Nephron (organoid): ENCODE results near the gene ABHD12.

Experiments used
- H3K27ac Mint-ChIP-seq, 3 experiments: 2 replicates each; pipeline ENCODE4 v1.8.0; 2020; ENCODE audit warnings: mixed read lengths in 3 of 3, mild to moderate bottlenecking in 2 of 3, moderate library complexity in 1 of 3
- H3K27me3 Mint-ChIP-seq: 2 replicates; pipeline ENCODE4 v1.8.0; 2021; ENCODE audit warnings: low read depth, mild to moderate bottlenecking, moderate library complexity, mixed read lengths
- H3K36me3 Mint-ChIP-seq: 2 replicates; pipeline ENCODE4 v1.8.0; 2020; ENCODE audit warnings: low read depth, mixed read lengths
- H3K4me1 Mint-ChIP-seq: 2 replicates; pipeline ENCODE4 v1.8.0; 2020; ENCODE audit warnings: mixed read lengths
- H3K4me3 Mint-ChIP-seq, 3 experiments: 2 replicates each; pipeline ENCODE4 v1.8.0; 2020; ENCODE audit warnings: mild to moderate bottlenecking in 3 of 3, mixed read lengths in 3 of 3, moderate library complexity in 2 of 3
- H3K9me3 Mint-ChIP-seq: 2 replicates; pipeline ENCODE4 v1.8.0; 2020; ENCODE audit warnings: mixed read lengths
- TF ChIP-seq, protein P1 (sequence below), 3 experiments: fragments of 200-600 bp; sonication (generic); IDR thresholded peaks; one replicate each; pipeline ENCODE4 v1.5.0; 2021; ENCODE audit warnings: antibody characterized with exemption in 3 of 3; ENCODE audit not compliant: unreplicated experiment in 3 of 3

Gene ABHD12

DNA sequence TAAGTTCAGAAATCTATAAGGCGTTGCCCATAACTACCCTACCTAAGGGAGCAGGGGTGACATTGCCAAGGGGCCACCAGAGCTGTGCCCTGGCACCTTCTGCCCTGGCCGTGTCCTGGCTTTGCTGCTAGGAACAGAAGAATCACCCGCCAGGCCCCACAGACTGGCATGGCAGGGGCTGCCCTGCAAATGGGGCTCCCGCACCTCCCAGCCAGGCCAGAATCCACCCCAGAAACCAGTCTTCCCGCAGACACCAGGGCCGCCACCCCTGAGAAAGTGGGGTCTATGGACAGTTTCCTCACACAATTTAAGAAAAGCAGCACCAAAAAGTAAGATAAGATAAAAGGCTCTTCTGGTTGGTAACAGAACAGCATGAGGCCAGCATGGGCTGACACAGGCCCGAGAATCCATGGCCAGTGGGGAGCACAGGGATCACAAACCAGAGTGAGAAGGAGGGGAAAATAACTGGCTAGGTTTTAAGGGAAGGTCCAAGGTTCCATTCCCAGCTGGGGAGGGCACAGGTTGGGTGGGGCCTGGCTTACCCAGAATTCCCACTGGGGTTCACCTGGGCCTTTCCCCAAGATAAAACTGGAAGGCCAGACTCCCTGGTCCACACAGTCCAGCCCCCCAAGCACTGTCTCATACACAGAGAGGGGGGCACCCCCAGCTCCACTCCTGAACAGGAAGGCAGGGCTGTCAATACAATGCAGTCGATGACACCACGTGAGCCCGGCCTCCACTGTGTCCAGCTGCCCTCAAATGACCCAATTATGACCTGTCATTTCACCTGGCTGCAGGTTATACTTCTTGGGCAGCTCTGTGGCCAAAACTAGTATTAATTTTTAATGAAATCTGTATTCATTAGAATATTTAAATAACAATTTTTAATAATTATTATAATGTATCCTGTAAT is 83.4 kb downstream of the ABHD12 start:
- H3K4me3 Mint-ChIP-seq = no peak overlapping the region
- H3K9me3 Mint-ChIP-seq = no peaks in the 10 kb centered on the region
- TF ChIP-seq, protein P1, sequence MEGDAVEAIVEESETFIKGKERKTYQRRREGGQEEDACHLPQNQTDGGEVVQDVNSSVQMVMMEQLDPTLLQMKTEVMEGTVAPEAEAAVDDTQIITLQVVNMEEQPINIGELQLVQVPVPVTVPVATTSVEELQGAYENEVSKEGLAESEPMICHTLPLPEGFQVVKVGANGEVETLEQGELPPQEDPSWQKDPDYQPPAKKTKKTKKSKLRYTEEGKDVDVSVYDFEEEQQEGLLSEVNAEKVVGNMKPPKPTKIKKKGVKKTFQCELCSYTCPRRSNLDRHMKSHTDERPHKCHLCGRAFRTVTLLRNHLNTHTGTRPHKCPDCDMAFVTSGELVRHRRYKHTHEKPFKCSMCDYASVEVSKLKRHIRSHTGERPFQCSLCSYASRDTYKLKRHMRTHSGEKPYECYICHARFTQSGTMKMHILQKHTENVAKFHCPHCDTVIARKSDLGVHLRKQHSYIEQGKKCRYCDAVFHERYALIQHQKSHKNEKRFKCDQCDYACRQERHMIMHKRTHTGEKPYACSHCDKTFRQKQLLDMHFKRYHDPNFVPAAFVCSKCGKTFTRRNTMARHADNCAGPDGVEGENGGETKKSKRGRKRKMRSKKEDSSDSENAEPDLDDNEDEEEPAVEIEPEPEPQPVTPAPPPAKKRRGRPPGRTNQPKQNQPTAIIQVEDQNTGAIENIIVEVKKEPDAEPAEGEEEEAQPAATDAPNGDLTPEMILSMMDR (IDR thresholded peaks at IDR 0.05; ENCODE audit: unreplicated experiment in 3 of 3) = no peak
- H3K36me3 Mint-ChIP-seq = peaks cover 13% of the 10 kb centered on the region
- no peaks in the 10 kb centered on the region for H3K27me3 Mint-ChIP-seq
- H3K27ac Mint-ChIP-seq = no peak overlapping the region
- peaks cover 8% of the 10 kb centered on the region for H3K4me1 Mint-ChIP-seq

DNA sequence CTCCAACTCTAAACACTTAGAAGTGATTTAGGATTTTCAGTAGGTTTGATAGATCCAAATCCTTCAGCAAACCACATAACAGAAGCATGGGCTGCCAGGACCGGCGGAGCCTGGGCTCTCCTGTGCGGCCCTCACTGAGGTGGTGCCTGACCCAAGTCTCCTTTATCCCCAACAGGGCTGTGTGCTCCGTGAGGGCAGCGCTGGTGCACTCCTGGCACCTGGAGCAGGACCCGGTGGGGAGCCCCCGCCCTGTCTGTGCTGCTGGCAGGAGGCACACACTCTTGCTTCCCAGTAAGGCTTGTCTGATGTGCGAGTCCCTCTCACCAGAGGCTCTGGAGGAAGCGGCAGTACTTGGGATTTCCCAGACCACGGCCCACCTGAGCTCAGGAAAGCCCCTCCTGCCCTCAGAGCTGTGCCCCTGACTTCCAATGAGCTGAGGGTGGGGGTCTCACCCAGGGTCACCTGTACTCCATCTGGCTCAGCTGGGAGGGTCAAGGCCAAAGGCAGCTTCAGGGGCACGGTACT is 86.5 kb downstream of the ABHD12 start:
- peaks cover 4% of the 10 kb centered on the region for H3K36me3 Mint-ChIP-seq
- TF ChIP-seq, protein P1 (IDR thresholded peaks at IDR 0.05; ENCODE audit: unreplicated experiment in 3 of 3) = no peak
- H3K27me3 Mint-ChIP-seq = no peaks in the 10 kb centered on the region
- no peak overlapping the region for H3K4me3 Mint-ChIP-seq
- H3K27ac Mint-ChIP-seq = no peak overlapping the region
- H3K4me1 Mint-ChIP-seq = no peaks in the 10 kb centered on the region
- H3K9me3 Mint-ChIP-seq = no peaks in the 10 kb centered on the region

DNA sequence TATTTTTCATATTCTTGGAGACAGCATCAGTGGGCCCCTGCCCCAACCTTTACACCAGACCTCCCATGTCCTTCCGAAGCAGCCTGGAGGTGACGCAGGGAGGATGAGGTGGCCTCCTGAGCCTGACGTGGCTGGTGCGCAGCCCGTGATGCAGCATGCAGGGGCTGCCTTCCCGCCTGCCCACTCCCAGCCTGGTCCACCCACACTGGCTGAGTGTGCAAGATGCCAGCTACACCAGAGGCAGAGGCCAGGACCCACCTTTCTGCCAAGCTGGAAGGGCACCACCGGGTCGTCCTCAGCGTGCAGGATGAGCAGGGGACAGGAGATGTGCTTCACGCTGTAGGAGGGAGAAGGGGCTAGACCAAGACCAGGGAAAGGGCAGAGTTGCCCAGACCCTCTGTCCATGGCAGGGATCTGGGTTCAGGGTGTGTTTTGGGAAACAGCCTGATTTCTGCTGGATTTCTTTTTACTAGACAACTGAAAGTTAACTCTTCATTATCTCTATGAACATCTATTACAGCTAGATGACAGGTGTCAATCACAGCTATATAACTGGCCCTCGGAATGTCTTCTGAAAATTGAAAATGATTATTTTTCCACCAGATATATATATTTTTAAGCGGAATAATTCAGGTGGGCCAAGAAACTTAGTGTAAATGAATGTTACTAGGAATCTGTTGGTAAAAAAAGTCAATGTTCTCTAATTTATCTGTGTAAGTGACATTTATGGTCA is 87.2 kb downstream of the ABHD12 start:
- no peaks in the 10 kb centered on the region for H3K27me3 Mint-ChIP-seq
- no peaks in the 10 kb centered on the region for H3K4me1 Mint-ChIP-seq
- TF ChIP-seq, protein P1 (IDR thresholded peaks at IDR 0.05; ENCODE audit: unreplicated experiment in 3 of 3) = no peak
- no peaks in the 10 kb centered on the region for H3K9me3 Mint-ChIP-seq
- H3K4me3 Mint-ChIP-seq = no peak overlapping the region
- H3K36me3 Mint-ChIP-seq = peaks cover 6% of the 10 kb centered on the region
- H3K27ac Mint-ChIP-seq = no peak overlapping the region

DNA sequence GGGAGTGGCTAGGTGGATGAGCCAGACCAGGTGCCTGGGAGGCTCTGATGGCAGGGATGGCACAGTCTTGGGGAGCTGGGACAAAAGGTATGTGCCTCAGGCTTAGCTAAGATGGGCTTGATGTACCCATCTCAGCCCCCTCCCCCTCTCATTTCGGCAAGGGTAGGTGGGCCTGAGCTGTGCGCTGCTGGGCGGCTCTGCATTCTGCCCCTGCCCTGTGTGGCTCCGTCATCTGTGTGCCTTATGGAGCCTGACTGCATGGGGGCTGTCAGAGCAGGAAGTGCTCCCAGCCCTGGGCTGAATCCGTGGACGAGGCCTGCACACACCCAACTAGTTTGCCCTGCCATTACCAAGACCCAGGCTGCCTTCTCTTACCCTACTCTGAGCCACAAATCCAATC is 88.0 kb downstream of the ABHD12 start:
- no peak overlapping the region for H3K27ac Mint-ChIP-seq
- TF ChIP-seq, protein P1 (IDR thresholded peaks at IDR 0.05; ENCODE audit: unreplicated experiment in 3 of 3) = no peak
- H3K36me3 Mint-ChIP-seq = peaks cover 8% of the 10 kb centered on the region
- no peak overlapping the region for H3K4me3 Mint-ChIP-seq
- H3K9me3 Mint-ChIP-seq = no peaks in the 10 kb centered on the region
- H3K4me1 Mint-ChIP-seq = no peaks in the 10 kb centered on the region
- no peaks in the 10 kb centered on the region for H3K27me3 Mint-ChIP-seq

DNA sequence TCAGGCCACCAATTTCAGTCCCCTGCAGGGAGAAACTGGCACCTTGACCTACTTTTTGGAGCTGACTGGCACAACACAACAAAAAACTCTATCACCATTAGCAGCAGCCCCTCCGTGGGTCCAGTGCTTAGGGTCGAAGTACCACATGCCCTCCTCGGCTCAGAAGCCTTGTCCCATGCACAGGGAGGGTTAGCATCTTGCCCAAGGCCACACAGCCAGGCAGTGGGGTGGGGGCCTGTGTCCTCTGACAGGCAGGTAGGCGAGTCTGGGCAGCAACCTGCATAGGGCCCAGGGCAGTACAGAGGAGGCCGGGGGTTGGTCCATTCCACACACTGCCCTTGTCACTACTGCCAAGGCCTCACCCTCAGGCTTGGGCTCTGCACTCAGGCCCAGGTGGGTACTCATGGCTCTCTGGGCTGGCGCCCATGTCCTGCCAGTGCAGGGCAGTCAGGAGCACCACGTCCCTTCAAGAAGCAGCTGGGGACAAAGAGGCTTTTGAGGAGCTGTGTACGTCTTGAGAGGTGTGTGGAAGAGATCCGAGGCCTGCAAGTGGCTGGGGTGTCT is 89.2 kb downstream of the ABHD12 start:
- Mint-ChIP-seq H3K9me3 (no peaks in the 10 kb centered on the region), H3K4me3 (no peak overlapping the region), H3K27me3 (no peaks in the 10 kb centered on the region), H3K4me1 (no peaks in the 10 kb centered on the region), H3K36me3 (peaks cover 4% of the 10 kb centered on the region), H3K27ac (no peak overlapping the region)
- TF ChIP-seq, protein P1 (IDR thresholded peaks at IDR 0.05; ENCODE audit: unreplicated experiment in 3 of 3) = no peak
